Nephron progenitor cell (in vitro differentiated cells): ENCODE data around the gene DRC3.

Experiments
- DNase-seq: peaks from one replicate; pipeline ENCODE4 v3.0.0; 2021
- H3K27ac Mint-ChIP-seq: 2 replicates; pipeline ENCODE4 v1.8.0; 2021; ENCODE audit warnings: mild to moderate bottlenecking, moderate library complexity, mixed read lengths
- H3K27me3 Mint-ChIP-seq: 2 replicates; pipeline ENCODE4 v1.8.0; 2021; ENCODE audit warnings: mild to moderate bottlenecking, low read depth, mixed read lengths; ENCODE audit not compliant: poor library complexity
- H3K36me3 Mint-ChIP-seq: 2 replicates; pipeline ENCODE4 v1.8.0; 2021; ENCODE audit warnings: low read depth, mixed read lengths
- H3K4me1 Mint-ChIP-seq: 2 replicates; pipeline ENCODE4 v1.8.0; 2021; ENCODE audit warnings: mixed read lengths
- H3K4me3 Mint-ChIP-seq: 2 replicates; pipeline ENCODE4 v1.8.0; 2021; ENCODE audit warnings: mild to moderate bottlenecking, moderate library complexity, mixed read lengths
- H3K9me3 Mint-ChIP-seq: 2 replicates; pipeline ENCODE4 v1.8.0; 2021; ENCODE audit warnings: mild to moderate bottlenecking, moderate library complexity, mixed read lengths
- CTCF ChIP-seq: fragments of 200-600 bp; sonication (generic); IDR thresholded peaks from 2 replicates; pipeline ENCODE4 v1.5.0; 2021; ENCODE audit warnings: antibody characterized with exemption

Gene DRC3

GRCh38 chr17:17934214-17934613, 38.4 kb upstream of the DRC3 start:
- Mint-ChIP-seq H3K4me1 (peaks cover 43% of the 10 kb centered on the region), H3K36me3 (no peaks in the 10 kb centered on the region), H3K27me3 (peaks cover 2% of the 10 kb centered on the region), H3K9me3 (no peaks in the 10 kb centered on the region), H3K27ac (no peak overlapping the region), H3K4me3 (no peak overlapping the region)
- no peak for DNase-seq
- TF ChIP-seq CTCF = no peak

- DNase-seq = no peak
- Mint-ChIP-seq H3K4me3 (no peak overlapping the region), H3K4me1 (peaks cover 47% of the 10 kb centered on the region), H3K9me3 (no peaks in the 10 kb centered on the region), H3K27ac (no peak overlapping the region), H3K27me3 (peaks cover 3% of the 10 kb centered on the region), H3K36me3 (no peaks in the 10 kb centered on the region)
- TF ChIP-seq CTCF = no peak
Measured at GRCh38 chr17:17934806-17935205, 37.9 kb upstream of the DRC3 start.

GRCh38 chr17:17935321-17936271, 37.1 kb upstream of the DRC3 start:
- Mint-ChIP-seq H3K4me1 (peaks cover 52% of the 10 kb centered on the region), H3K36me3 (no peaks in the 10 kb centered on the region), H3K4me3 (no peak overlapping the region), H3K9me3 (no peaks in the 10 kb centered on the region), H3K27me3 (peaks cover 3% of the 10 kb centered on the region), H3K27ac (peak overlapping the region; percentile 19)
- TF ChIP-seq CTCF = no peak
- DNase-seq = no peak

GRCh38 chr17:17937201-17937853, 35.3 kb upstream of the DRC3 start:
- no peaks in the 10 kb centered on the region for H3K36me3 Mint-ChIP-seq
- H3K9me3 Mint-ChIP-seq = no peaks in the 10 kb centered on the region
- no peak for DNase-seq
- H3K27me3 Mint-ChIP-seq = peaks cover 6% of the 10 kb centered on the region
- H3K4me3 Mint-ChIP-seq = no peak overlapping the region
- H3K27ac Mint-ChIP-seq = no peak overlapping the region
- TF ChIP-seq CTCF = no peak
- H3K4me1 Mint-ChIP-seq = peaks cover 59% of the 10 kb centered on the region

- no peaks in the 10 kb centered on the region for H3K36me3 Mint-ChIP-seq
- peaks cover 6% of the 10 kb centered on the region for H3K27me3 Mint-ChIP-seq
- TF ChIP-seq CTCF = no peak
- H3K4me3 Mint-ChIP-seq = no peak overlapping the region
- H3K27ac Mint-ChIP-seq = no peak overlapping the region
- DNase-seq = no peak
- H3K4me1 Mint-ChIP-seq = peaks cover 65% of the 10 kb centered on the region
- H3K9me3 Mint-ChIP-seq = no peaks in the 10 kb centered on the region
Measured at GRCh38 chr17:17937958-17938357, 34.7 kb upstream of the DRC3 start.
